GM18873 (cell line): ENCODE data around the gene RPS17.

ENCODE experiments used
- ATAC-seq: cut with Tn5 transposase; IDR thresholded peaks from one replicate; pipeline ENCODE4 v1.9.1; 2021; ENCODE audit warnings: mild to moderate bottlenecking, moderate library complexity, moderate number of reproducible peaks; ENCODE audit not compliant: unreplicated experiment, low FRiP score

The RPS17 gene

GRCh38 chr15:82540055-82540983 lies at the start of gene RPS17:
RPS17 (minus strand) TSS chr15:82540457; CDS start chr15:82540428, 29 bp downstream.
- ATAC-seq, result peak; percentile 88

DNA sequence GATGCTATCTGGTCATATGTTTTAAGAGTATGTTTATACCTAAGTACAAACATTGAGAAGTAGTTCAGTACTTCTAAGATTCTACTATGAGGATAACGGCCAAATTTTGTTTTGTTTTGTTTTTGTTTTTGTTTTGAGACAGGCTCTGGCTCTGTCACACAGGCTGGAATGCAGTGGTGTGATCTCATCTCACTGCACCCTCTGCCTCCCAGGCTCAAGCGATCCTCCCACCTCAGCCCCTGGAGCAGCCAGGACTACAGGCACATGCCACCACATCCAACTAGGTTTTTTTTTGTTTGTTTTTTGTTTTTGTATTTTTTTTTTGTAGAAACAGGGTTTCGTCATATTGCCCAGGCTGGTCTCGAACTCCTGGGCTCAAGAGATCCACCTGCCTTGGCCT lies 47.5 kb upstream of the RPS17 start:
- no peak for ATAC-seq

GRCh38 chr15:82585072-82585471 lies 44.8 kb upstream of the RPS17 start:
- no peak for ATAC-seq

DNA sequence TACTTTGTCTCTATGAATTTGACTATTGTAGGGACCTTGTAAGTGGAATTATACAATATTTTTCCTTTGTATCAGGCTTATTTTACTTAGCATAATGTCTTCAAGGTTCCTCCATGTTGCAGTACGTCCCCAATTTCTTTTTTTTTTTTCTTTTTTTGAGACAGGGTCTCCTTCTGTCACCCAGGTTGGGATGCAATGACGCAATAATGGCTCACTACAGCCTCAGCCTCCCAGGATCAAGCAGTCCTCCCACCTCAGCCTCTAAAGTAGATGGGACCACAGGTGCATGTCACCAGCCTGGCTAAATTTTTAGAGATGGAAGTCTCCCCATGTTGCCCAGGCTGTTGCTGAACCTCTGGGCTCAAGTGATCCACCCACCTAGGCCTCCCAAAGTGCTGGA lies 40.5 kb upstream of the RPS17 start:
- no peak for ATAC-seq

DNA sequence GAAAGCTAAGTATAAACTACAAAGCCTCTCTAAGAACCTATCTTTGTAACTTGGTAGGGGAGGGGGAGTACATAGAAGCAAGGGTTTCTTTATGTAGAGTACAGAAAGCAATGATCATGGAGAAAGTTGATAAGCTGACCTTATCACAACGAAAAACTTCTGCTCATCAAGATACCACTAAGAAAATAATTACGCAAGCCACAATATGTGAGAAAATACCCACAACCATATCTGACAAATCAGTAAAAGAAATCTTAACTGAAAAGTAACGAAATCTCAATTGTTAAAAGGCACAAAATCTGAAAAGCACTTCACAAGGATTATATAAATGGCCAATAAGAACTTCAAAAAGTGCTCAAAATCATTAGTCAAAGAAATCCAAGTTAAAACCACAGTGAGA lies 35.1 kb upstream of the RPS17 start:
- ATAC-seq, result no peak

DNA sequence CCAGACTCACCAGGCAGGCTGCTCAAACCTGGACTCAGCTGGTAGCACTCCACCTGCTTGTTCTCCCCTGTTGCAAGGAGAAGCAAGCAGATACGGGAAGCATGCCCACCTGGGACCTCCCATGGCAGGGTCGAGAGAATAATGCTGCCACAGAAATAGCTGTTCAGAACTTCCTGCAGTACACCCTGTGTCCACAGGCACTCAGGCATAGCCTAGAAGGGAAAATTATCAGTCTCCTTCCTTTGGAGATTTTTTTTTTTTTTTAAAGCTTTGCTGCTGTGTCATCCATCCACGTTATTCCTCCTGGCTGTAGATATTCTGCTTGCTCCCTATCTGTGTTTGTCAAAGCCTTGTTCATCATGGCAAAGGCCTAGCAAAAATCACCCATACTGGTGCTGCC lies 32.7 kb upstream of the RPS17 start:
- no peak for ATAC-seq

DNA sequence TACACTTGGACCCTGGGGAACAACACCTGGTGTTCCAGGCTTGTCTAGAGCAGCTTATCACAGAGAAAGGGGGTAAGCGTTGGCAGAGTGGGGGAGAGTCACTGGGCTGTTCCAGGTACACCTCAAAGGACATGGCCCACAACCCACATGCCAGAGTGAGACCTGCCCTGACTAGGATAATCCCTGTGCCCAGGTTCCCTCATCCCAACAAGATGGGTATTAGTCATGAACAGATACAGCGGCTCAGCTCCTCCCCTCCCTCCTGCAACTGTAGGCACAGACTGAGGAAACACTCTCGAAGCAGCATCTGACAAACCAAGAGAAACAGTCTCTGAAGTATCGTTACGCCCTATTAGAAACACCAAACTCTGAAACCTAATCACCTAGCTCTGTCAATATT lies 32.1 kb upstream of the RPS17 start:
- ATAC-seq, result no peak

DNA sequence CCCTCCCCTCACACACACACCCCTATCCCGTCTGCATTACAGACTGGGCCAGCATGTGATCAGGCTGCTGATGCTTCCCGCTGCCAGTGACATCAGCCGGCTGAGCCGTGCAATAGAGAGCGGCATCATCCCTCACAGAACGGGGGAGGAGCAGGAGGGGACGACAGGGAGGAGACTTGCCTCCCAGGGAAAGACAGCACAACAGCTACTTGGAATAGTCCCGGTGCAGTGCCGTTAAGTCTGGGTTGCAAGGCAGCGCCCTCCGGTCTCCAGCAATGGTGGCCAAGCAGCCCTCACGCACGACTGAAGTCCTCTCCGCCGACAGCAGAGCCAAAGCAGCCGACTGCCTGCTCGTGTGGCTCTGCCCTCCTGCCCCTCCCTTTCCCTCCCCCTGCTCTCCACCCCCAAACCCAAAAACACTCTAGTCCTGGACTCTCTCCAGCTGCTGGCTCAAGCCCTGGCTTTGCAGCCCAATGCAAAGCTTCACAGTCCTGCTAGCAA lies 31.5 kb upstream of the RPS17 start:
- ATAC-seq, result no peak

DNA sequence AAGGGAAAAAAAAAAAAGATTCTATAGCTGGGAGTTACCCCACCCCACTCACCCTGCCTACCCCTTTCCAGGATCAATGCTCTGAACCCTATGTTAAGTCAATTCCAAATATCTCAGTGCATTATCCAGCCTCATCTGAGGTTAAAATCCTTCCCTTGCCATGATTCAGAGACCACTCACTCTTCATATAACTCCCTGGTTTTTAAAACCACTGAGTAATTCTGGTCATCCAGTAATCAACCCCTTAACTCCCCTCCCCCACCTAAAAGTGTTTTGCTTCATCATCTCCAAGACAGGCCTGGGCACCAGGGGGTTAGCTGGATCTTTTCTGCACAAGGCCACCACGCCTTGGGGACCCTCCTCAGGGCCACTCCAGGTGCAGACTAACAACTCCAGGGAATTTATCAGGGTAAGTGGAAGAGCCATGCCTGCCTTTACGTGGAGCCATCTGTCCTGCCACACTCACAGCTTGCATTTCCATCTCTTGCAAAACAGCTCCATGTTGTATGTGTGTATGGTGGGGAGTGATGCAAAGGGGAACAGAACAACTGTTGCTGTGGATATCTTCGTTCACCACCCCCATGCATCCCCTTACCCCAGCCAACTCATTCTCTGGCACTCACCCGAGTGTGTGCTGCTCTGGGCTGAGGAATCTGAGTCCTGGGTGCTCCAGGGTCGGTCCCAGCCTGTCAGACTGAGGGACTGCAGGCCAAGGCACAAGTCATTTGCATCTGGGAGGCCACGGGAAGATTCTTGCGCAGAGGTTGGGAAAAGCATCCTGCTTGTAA lies 30.7 kb upstream of the RPS17 start:
- ATAC-seq, result no peak

DNA sequence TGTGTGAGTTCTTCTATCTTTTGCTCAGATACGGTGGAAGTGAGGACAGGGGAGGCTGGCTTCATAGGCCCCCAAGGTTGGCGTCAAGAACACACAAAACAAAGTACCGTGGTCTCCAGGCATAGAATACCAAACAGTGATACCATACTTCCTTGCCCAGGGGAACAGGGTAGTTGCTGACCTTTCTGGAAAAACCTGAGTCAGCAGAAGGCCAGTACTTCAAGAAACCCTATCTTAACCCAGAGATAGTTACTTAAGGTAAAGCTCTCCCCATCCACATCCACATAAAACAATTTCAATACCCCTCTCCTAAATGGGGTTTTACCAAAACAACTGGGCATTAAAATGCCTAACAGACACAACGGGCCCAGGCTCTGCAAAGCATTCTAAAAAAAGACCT lies 29.6 kb upstream of the RPS17 start:
- no peak for ATAC-seq

DNA sequence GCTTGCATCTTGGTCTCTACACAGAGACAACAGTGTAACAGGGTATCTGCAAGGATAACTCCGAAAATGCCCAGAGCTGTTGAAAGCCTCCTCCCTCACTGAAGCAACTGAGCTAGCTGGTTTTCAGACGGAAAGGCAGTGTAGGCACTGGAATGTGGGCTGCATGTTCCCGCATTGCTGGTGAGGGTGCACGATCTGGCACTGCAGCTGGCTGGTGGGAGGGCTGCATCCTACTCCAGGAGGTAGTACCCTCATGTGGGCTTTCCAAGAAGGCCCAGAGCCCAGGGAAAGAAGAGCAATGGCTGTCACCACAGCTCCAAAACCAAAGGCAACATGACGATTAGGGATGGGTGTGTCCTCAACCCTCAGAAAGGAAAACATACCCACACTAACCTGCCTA lies 28.7 kb upstream of the RPS17 start:
- ATAC-seq, result no peak

DNA sequence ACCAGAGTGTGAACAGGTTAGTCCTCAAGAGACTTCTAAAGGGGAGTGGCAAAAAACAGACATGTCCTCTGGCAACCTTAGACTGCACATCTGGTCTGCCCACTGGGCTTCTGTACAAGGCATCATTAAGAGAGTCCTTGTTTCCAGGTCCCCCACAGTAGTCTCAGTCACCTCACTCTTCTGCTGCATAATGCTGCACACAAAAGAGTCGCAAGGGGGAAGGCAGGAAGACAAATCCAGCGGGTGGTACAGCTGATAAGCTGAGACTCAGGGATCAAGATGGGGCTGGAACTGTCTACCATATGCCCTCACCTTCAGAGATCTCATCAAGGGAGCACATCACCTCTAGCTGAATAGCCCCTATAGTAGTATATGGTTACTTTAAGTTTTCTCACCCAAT lies 27.4 kb upstream of the RPS17 start:
- no peak for ATAC-seq

DNA sequence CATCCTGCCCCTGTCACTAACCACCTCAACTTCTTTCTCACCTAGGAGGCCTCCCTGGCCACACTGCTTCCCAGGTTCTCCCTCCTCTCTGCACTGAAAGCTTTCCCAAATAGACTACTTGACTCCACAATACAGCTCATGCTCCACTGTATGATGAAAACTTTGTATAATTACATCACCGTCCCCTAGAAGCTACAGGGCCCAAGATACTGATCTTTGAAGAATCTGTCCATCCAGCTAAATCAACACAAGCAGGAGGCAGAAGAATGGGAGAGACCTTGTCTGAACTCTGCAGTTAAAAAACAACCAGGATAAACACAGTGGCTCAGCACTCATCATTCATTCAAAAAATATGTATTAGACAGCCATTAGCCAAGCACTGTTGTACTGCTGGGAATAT lies 26.4 kb upstream of the RPS17 start:
- no peak for ATAC-seq

DNA sequence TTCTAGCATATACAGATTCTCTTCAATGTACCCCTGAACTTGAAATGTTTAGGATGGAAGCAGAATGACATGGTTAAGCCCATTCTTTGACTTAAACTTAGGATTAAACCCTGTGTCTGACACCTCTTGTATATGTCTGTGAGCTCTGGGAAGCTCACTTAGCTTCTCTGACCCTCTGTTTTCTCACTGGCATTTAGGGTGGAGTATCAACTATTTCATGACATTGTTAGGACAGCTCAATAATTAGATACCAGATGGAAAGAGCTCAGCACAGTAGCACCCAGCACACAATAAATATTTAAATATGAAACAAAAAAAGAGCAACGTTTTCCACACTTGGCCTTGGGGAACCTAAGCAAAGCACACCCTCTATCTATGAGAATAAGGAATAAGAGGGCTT lies 18.2 kb upstream of the RPS17 start:
- ATAC-seq, result no peak

DNA sequence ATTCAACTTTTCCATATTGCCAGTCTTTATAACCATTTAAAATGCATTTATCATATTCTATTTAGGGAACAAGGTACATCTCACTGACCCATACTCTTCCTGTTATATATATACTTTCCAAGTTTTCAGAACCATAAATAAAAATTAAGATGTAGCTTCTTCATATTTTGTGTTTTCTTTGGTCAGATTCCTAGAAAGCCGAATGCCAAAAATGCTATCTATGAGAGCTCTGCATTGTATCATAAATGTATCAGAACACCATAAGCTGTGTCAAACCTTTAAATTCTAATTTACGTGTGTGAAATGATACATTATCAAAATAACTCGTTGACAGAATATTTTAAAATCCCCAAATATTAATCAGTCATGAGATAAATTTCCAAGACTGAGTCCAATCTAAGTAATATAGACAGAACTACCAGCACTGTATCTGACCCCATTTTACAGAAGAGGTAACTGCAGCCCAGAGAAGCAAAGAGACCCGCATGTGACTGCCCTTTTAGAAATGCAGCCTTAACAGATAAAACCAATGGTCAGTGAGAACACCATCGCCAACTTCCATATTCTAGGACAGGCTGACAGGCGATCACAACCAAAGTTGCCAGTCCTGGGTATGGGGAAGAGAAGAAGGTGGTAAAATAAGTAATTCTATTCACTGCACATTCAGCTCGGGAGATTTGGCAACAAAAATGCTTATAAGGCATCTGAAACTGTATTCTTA lies 16.2 kb upstream of the RPS17 start:
- no peak for ATAC-seq

DNA sequence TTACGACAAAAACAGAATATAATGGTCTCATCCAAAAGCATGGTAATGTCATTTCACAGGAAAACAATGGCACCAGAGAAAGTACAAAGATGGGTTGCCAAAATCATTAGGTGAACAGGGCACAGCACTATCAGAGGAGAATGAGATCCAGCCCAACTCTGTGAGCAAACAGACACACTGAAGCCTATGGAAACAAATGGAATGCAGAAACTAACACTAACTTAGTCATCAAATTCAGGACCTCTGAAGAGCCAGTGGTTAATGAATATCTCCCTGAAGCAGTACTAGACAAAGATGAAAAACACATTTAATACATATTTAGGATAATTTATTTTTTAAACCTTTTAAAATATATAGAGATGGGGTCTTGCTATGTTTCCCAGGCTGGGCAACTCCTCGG lies 14.6 kb upstream of the RPS17 start:
- no peak for ATAC-seq

GRCh38 chr15:82554351-82554750 lies 14.1 kb upstream of the RPS17 start:
- ATAC-seq, result no peak

- no peak for ATAC-seq
Measured at GRCh38 chr15:82553846-82554245, 13.6 kb upstream of the RPS17 start.

DNA sequence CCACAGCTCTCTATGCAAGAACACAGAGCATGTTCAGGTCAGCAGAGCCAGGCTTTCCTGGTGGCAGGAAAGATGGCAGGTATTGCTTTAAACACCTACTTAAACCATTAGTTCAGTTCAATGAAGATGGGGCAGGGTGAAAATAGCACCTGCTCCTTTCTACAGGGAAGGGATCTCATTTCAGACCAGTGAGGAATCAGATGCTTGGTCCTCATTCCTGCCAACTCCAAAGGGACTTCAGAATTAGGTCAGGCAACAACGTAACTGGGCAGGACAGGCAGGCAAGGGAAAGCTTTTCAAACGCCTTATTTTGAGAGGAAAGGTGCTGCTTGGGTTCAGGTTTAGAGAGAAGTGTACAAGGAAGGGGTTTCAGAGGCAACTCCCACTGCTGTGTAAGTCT lies 12.6 kb upstream of the RPS17 start:
- no peak for ATAC-seq

DNA sequence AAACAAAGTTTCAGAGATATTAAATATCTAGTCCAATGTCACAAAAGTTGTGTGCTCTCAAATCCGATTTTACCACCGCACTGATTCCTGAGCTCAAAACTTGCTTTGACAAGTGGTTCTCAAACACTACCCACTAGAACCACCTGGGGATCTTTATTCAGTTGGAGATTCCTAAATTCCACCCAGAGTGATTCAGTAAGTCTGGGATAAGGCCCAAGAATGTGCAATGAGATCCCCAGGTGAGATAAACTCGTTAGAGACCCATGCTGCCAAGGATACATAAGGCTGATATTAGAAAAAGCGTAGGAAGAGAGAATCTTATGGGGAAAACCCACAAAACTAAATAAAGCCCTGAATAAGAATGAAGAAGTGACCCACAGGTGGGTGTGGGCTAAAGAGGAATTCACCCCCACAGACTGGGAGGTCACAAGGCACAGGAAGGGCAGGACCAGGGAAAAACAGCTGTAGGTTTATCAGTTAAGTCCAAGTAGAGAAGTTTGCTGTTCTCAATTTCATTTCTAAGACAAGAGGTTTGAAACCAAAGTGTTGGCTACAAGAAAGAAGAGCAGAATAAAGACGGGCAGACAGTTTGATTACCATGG lies 11.5 kb upstream of the RPS17 start:
- ATAC-seq, result no peak
